A673 (cell line): ENCODE results near the gene FHL1.

Experiments
- CTCF ChIP-seq: fragments of 300-800, 200-600 bp; sonication (generic); conservative IDR thresholded peaks from 2 replicates; pipeline ENCODE4 v1.5.1; 2017; ENCODE audit warnings: low read depth, mild to moderate bottlenecking, antibody characterized with exemption, low read length, moderate library complexity, mixed read lengths
- EZH2 ChIP-seq: fragments of 200-600 bp; sonication (generic); IDR thresholded peaks from 2 replicates; pipeline ENCODE4 v1.6.1; 2017; ENCODE audit warnings: borderline replicate concordance, low read depth, mild to moderate bottlenecking, mixed read lengths, antibody characterized with exemption, low read length; ENCODE audit not compliant: poor library complexity, severe bottlenecking

GRCh38 chrX:136182414-136182813 is 35.1 kb downstream of the FHL1 start:
- no peak for TF ChIP-seq EZH2
- no peak for TF ChIP-seq CTCF
